ENCODE measurements around the gene PDE4A. TPM values are rescaled to one million over a fixed set of nuclear protein-coding genes. Genes with fewer than 3 reads are reported as not detected.

The PDE4A gene
- total and polyA plus RNA-seq, 4 donors: 0.90 to 2.3 (median 1.3) TPM

DNA sequence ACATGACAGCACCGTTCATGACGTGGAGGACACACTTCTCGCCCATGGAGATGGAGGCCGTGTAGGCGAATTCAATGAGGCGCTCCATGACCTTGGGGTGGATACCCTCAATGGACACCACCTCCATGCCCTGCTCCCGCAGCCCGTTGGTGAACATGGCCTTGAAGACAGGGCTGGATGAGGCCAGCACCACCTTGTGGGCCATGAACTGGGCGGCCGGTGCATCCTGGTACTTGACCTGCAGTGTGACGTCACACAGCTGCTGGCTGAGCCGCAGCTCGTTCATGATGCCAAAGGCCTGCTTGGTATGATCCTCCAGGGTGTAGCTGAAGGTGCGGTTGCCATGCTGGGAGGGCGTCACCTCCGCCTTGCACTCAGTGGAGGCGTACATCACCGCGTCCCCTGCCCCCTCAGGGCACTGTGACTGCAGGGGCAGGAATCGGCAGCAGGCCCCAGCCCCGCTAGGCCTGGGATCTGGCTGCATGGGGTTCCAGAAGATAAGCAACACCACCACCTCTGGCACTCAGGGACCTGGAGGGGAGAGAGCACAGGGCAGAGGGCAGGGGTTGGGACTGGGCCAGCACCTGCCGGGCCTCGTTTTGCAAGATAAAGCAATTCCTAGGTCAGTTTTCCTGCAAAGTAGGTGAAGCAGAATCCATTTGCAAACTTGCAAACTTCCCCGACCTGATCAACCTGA, 79.4 kb downstream of the PDE4A start:
- Histone ChIP-seq H3K27me3 (ENCODE audit: control insufficient read depth in 4 of 4, insufficient read depth in 4 of 4, low read length in 3 of 4) (no peaks in the 10 kb centered on the region), H3K27ac (ENCODE audit: low read depth in 1 of 2, low read length in 2 of 2) (peak overlapping the region; percentile 81 to 88), H3K9me3 (ENCODE audit: control insufficient read depth in 4 of 4, low read length in 3 of 4) (no peaks in the 10 kb centered on the region), H3K36me3 (ENCODE audit: control insufficient read depth in 4 of 4, insufficient read depth in 3 of 4, low read depth in 1 of 4, low read length in 3 of 4) (peaks cover 0 to 9% (median 2%) of the 10 kb centered on the region in 4 donors), H3K4me3 (ENCODE audit: low read depth in 1 of 3, low read length in 3 of 3) (peak overlapping the region in 1 of 3 donors; percentile 2), H3K4me1 (ENCODE audit: control insufficient read depth in 4 of 4, insufficient read depth in 4 of 4, low read length in 3 of 4) (peaks cover 15 to 49% (median 39%) of the 10 kb centered on the region in 4 donors), H3K9ac (ENCODE audit: low read depth in 1 of 2, low read length in 2 of 2) (no peak overlapping the region)
- DNase-seq (ENCODE audit: low spot score): no peak
- 66% methylated on average over 24 of the region's 24 CpGs for WGBS
- peak; percentile 50 to 53 for TF ChIP-seq HNF4A (conservative IDR thresholded peaks at IDR 0.05)
- TF ChIP-seq RXRA (IDR thresholded peaks at IDR 0.05): peak; percentile 40 to 49
- TF ChIP-seq FOXA2 (IDR thresholded peaks at IDR 0.05): no peak

DNA sequence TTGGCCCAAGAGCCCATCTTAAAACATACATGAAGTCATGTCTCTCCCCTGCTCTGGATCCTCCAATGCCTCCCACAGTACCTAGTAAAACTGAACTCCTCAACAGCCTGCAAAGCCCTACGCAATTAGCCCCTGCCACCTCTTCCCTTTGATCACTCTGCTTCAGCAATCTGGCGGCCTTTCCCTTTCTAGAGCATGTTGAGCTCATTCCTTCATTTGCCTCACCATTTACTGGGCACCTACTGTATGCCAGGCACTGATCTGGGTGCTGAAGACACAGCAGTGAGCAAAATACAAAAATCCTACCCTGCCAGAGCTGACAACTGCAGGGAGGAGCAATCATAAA, 79.9 kb downstream of the PDE4A start:
- no peaks in the 10 kb centered on the region for H3K9me3 ChIP-seq (ENCODE audit: control insufficient read depth in 4 of 4, low read length in 3 of 4)
- peak overlapping the region in 1 of 2 donors; percentile 17 for H3K9ac ChIP-seq (ENCODE audit: low read depth in 1 of 2, low read length in 2 of 2)
- 82% methylated on average over 2 of the region's 2 CpGs for WGBS
- peaks cover 15 to 49% (median 39%) of the 10 kb centered on the region in 4 donors for H3K4me1 ChIP-seq (ENCODE audit: control insufficient read depth in 4 of 4, insufficient read depth in 4 of 4, low read length in 3 of 4)
- peak overlapping the region in 1 of 2 donors; percentile 38 for H3K27ac ChIP-seq (ENCODE audit: low read depth in 1 of 2, low read length in 2 of 2)
- H3K27me3 ChIP-seq (ENCODE audit: control insufficient read depth in 4 of 4, insufficient read depth in 4 of 4, low read length in 3 of 4): no peaks in the 10 kb centered on the region
- peaks cover 0 to 9% (median 2%) of the 10 kb centered on the region in 4 donors for H3K36me3 ChIP-seq (ENCODE audit: control insufficient read depth in 4 of 4, insufficient read depth in 3 of 4, low read depth in 1 of 4, low read length in 3 of 4)
- DNase-seq (ENCODE audit: low spot score): no peak
- TF ChIP-seq HNF4G (IDR thresholded peaks at IDR 0.05) (no peak), RXRA (IDR thresholded peaks at IDR 0.05) (peak in 1 of 2 donors; percentile 2), JUND (IDR thresholded peaks at IDR 0.05) (no peak), SP1 (IDR thresholded peaks at IDR 0.05) (no peak), FOXA2 (IDR thresholded peaks at IDR 0.05) (no peak)
- TF ChIP-seq, protein P1, sequence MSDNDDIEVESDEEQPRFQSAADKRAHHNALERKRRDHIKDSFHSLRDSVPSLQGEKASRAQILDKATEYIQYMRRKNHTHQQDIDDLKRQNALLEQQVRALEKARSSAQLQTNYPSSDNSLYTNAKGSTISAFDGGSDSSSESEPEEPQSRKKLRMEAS (IDR thresholded peaks at IDR 0.05): no peak
- no peak overlapping the region for H3K4me3 ChIP-seq (ENCODE audit: low read depth in 1 of 3, low read length in 3 of 3)

DNA sequence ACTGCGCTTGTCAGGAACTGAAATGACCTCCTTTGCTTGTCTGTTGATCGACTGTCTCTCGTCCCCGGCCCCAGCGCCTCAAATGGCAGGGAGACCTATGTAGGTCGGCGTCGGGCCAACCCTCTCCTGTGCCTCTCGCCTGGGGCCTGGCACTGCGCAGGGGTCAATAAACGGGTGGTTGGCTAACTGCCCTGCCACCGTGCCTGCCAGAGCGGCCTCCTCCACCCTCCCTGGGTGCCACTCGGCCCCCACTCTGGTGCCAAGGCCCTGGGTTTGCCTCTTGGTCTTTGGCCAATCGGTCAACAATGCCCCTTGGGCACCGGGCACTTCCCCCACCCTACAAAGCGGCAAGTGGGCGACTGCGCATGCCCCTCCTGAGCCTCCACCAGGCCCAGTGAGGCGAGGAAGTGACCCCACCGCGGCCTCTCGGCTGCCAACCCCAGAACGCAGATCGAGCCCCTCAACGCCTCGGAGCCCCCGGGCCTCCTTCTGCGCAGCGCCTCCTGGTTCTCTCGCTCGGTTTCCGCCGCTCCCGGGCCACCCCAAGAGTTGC, 81.7 kb downstream of the PDE4A start:
- TF ChIP-seq GABPA (IDR thresholded peaks at IDR 0.05 in 1 of 2, conservative IDR thresholded peaks at IDR 0.05 in 1 of 2) (no peak), RAD21 (IDR thresholded peaks at IDR 0.05) (peak in 1 of 2 donors; percentile 20), SP1 (IDR thresholded peaks at IDR 0.05) (peak; percentile 92), HNF4A (conservative IDR thresholded peaks at IDR 0.05) (peak; percentile 58 to 70), JUND (IDR thresholded peaks at IDR 0.05) (peak in 1 of 2 donors; percentile 32), FOXA1 (IDR thresholded peaks at IDR 0.05) (no peak), TAF1 (conservative IDR thresholded peaks at IDR 0.05) (no peak), HNF4G (IDR thresholded peaks at IDR 0.05) (no peak), FOXA2 (IDR thresholded peaks at IDR 0.05) (peak; percentile 85), YY1 (IDR thresholded peaks at IDR 0.05) (peak; percentile 58), EGR1 (IDR thresholded peaks at IDR 0.05; ENCODE audit: low read depth in 2 of 2) (no peak), RXRA (IDR thresholded peaks at IDR 0.05) (peak; percentile 98), NR2F2 (IDR thresholded peaks at IDR 0.05) (peak; percentile 59)
- TF ChIP-seq, protein P2, sequence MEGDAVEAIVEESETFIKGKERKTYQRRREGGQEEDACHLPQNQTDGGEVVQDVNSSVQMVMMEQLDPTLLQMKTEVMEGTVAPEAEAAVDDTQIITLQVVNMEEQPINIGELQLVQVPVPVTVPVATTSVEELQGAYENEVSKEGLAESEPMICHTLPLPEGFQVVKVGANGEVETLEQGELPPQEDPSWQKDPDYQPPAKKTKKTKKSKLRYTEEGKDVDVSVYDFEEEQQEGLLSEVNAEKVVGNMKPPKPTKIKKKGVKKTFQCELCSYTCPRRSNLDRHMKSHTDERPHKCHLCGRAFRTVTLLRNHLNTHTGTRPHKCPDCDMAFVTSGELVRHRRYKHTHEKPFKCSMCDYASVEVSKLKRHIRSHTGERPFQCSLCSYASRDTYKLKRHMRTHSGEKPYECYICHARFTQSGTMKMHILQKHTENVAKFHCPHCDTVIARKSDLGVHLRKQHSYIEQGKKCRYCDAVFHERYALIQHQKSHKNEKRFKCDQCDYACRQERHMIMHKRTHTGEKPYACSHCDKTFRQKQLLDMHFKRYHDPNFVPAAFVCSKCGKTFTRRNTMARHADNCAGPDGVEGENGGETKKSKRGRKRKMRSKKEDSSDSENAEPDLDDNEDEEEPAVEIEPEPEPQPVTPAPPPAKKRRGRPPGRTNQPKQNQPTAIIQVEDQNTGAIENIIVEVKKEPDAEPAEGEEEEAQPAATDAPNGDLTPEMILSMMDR (IDR thresholded peaks at IDR 0.05; ENCODE audit: low read depth, low read length, missing input control): no peak
- TF ChIP-seq, protein P3, sequence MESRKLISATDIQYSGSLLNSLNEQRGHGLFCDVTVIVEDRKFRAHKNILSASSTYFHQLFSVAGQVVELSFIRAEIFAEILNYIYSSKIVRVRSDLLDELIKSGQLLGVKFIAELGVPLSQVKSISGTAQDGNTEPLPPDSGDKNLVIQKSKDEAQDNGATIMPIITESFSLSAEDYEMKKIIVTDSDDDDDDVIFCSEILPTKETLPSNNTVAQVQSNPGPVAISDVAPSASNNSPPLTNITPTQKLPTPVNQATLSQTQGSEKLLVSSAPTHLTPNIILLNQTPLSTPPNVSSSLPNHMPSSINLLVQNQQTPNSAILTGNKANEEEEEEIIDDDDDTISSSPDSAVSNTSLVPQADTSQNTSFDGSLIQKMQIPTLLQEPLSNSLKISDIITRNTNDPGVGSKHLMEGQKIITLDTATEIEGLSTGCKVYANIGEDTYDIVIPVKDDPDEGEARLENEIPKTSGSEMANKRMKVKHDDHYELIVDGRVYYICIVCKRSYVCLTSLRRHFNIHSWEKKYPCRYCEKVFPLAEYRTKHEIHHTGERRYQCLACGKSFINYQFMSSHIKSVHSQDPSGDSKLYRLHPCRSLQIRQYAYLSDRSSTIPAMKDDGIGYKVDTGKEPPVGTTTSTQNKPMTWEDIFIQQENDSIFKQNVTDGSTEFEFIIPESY (IDR thresholded peaks at IDR 0.05): peak; percentile 72
- TF ChIP-seq, protein P1 (IDR thresholded peaks at IDR 0.05): peak; percentile 88
- TF ChIP-seq, protein P4, sequence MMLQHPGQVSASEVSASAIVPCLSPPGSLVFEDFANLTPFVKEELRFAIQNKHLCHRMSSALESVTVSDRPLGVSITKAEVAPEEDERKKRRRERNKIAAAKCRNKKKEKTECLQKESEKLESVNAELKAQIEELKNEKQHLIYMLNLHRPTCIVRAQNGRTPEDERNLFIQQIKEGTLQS (IDR thresholded peaks at IDR 0.05): no peak
- TF ChIP-seq, protein P5, sequence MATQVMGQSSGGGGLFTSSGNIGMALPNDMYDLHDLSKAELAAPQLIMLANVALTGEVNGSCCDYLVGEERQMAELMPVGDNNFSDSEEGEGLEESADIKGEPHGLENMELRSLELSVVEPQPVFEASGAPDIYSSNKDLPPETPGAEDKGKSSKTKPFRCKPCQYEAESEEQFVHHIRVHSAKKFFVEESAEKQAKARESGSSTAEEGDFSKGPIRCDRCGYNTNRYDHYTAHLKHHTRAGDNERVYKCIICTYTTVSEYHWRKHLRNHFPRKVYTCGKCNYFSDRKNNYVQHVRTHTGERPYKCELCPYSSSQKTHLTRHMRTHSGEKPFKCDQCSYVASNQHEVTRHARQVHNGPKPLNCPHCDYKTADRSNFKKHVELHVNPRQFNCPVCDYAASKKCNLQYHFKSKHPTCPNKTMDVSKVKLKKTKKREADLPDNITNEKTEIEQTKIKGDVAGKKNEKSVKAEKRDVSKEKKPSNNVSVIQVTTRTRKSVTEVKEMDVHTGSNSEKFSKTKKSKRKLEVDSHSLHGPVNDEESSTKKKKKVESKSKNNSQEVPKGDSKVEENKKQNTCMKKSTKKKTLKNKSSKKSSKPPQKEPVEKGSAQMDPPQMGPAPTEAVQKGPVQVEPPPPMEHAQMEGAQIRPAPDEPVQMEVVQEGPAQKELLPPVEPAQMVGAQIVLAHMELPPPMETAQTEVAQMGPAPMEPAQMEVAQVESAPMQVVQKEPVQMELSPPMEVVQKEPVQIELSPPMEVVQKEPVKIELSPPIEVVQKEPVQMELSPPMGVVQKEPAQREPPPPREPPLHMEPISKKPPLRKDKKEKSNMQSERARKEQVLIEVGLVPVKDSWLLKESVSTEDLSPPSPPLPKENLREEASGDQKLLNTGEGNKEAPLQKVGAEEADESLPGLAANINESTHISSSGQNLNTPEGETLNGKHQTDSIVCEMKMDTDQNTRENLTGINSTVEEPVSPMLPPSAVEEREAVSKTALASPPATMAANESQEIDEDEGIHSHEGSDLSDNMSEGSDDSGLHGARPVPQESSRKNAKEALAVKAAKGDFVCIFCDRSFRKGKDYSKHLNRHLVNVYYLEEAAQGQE (IDR thresholded peaks at IDR 0.05): peak; percentile 69
- peak overlapping the region; percentile 97 for H3K27ac ChIP-seq (ENCODE audit: low read depth in 1 of 2, low read length in 2 of 2)
- peak overlapping the region; percentile 38 to 81 (median 72) for H3K4me3 ChIP-seq (ENCODE audit: low read depth in 1 of 3, low read length in 3 of 3)
- H3K4me1 ChIP-seq (ENCODE audit: control insufficient read depth in 4 of 4, insufficient read depth in 4 of 4, low read length in 3 of 4): peaks cover 15 to 53% (median 39%) of the 10 kb centered on the region in 4 donors
- WGBS: under 1% methylated on average over 35 of the region's 35 CpGs
- H3K36me3 ChIP-seq (ENCODE audit: control insufficient read depth in 4 of 4, insufficient read depth in 3 of 4, low read depth in 1 of 4, low read length in 3 of 4): peaks cover 0 to 7% (median 2%) of the 10 kb centered on the region in 4 donors
- H3K27me3 ChIP-seq (ENCODE audit: control insufficient read depth in 4 of 4, insufficient read depth in 4 of 4, low read length in 3 of 4): no peaks in the 10 kb centered on the region
- H3K9ac ChIP-seq (ENCODE audit: low read depth in 1 of 2, low read length in 2 of 2): peak overlapping the region; percentile 75 to 88
- DNase-seq (ENCODE audit: low spot score): peak; percentile 65
- no peaks in the 10 kb centered on the region for H3K9me3 ChIP-seq (ENCODE audit: control insufficient read depth in 4 of 4, low read length in 3 of 4)
